Mesendoderm (in vitro differentiated cells): ENCODE data around the gene MAL.

Experiments used
- DNase-seq: peaks from one replicate; pipeline ENCODE4 v3.0.0; 2013
- H2AK5ac ChIP-seq: 2 replicates; pipeline ENCODE4 v1.6.1; 2013; ENCODE audit warnings: low read length, inconsistent platforms
- H2BK120ac ChIP-seq: 2 replicates; pipeline ENCODE4 v1.6.1; 2013; ENCODE audit warnings: low read depth, mild to moderate bottlenecking, low read length, moderate library complexity, mixed read lengths
- H2BK15ac ChIP-seq: replicated peaks from 2 replicates; pipeline ENCODE4 v1.6.1; 2013; ENCODE audit warnings: low read depth, mild to moderate bottlenecking, moderate library complexity
- H2BK5ac ChIP-seq: 2 replicates; pipeline ENCODE4 v1.6.1; 2013; ENCODE audit warnings: low read length, inconsistent platforms
- H3K18ac ChIP-seq: 2 replicates; pipeline ENCODE4 v1.6.1; 2013; ENCODE audit warnings: mild to moderate bottlenecking, low read length, mixed read lengths
- H3K23ac ChIP-seq: one replicate; pipeline ENCODE4 v1.6.1; 2013; ENCODE audit warnings: low read length
- H3K27ac ChIP-seq: 2 replicates; pipeline ENCODE4 v1.5.1; 2013; ENCODE audit warnings: low read depth, mild to moderate bottlenecking, inconsistent platforms, low read length, moderate library complexity
- H3K27me3 ChIP-seq: 2 replicates; pipeline ENCODE4 v1.6.1; 2013; ENCODE audit warnings: low read length, control low read depth, mild to moderate bottlenecking, inconsistent platforms; ENCODE audit not compliant: insufficient read depth, poor library complexity
- H3K36me3 ChIP-seq: 2 replicates; pipeline ENCODE4 v1.6.1; 2013; ENCODE audit warnings: low read length, inconsistent platforms; ENCODE audit not compliant: control insufficient read depth, insufficient read depth
- H3K4ac ChIP-seq: one replicate; pipeline ENCODE4 v1.6.1; 2013; ENCODE audit warnings: low read depth, mild to moderate bottlenecking, low read length, moderate library complexity
- H3K4me1 ChIP-seq: 2 replicates; pipeline ENCODE4 v1.6.1; 2013; ENCODE audit warnings: low read depth, low read length, inconsistent platforms; ENCODE audit not compliant: control insufficient read depth
- H3K4me2 ChIP-seq: 2 replicates; pipeline ENCODE4 v1.6.1; 2013; ENCODE audit warnings: low read length
- H3K4me3 ChIP-seq: 2 replicates; pipeline ENCODE4 v1.5.1; 2013; ENCODE audit warnings: mild to moderate bottlenecking, low read length
- H3K56ac ChIP-seq: one replicate; pipeline ENCODE4 v1.6.1; 2013; ENCODE audit warnings: low read length
- H3K79me1 ChIP-seq: 2 replicates; pipeline ENCODE4 v1.6.1; 2013; ENCODE audit warnings: low read length, inconsistent platforms
- H3K79me2 ChIP-seq: 2 replicates; pipeline ENCODE4 v1.6.1; 2013; ENCODE audit warnings: mild to moderate bottlenecking, low read length; ENCODE audit not compliant: control insufficient read depth, insufficient read depth
- H3K9ac ChIP-seq: 2 replicates; pipeline ENCODE4 v1.6.1; 2013; ENCODE audit warnings: low read length, inconsistent platforms
- H4K5ac ChIP-seq: one replicate; pipeline ENCODE4 v1.6.1; 2013; ENCODE audit warnings: low read length
- H4K8ac ChIP-seq: one replicate; pipeline ENCODE4 v1.6.1; 2013; ENCODE audit warnings: low read depth, mild to moderate bottlenecking, control low read depth, low read length, moderate library complexity
- WGBS: extraction: QIAGEN DNeasy Blood & Tissue Kit; methylation state at CpG from one replicate; pipeline ENCODE4 v1.1.7; 2013; ENCODE audit warnings: low lambda C conversion rate, missing lambda C conversion rate; ENCODE audit not compliant: insufficient coverage; ENCODE audit errors: extremely low coverage; 5-methylcytosine and 5-hydroxymethylcytosine counted together

MAL gene

GRCh38 chr2:95022309-95023221 lies 2.9 kb upstream of the MAL start:
- WGBS: no CpG with 5 or more reads among the region's 15 CpGs
- no peak overlapping the region for H2BK15ac ChIP-seq

GRCh38 chr2:95023222-95023597 lies 2.3 kb upstream of the MAL start:
- Histone ChIP-seq H3K36me3 (no peaks in the 10 kb centered on the region), H2AK5ac (no peak overlapping the region), H3K4me1 (no peaks in the 10 kb centered on the region), H3K79me2 (no peaks in the 10 kb centered on the region), H3K4ac (no peak overlapping the region), H2BK15ac (no peak overlapping the region), H3K4me3 (no peak overlapping the region), H3K27me3 (peaks cover 30% of the 10 kb centered on the region), H3K9ac (no peak overlapping the region), H3K56ac (no peak overlapping the region), H4K5ac (no peak overlapping the region), H2BK120ac (no peak overlapping the region), H3K23ac (no peak overlapping the region), H3K18ac (no peak overlapping the region), H4K8ac (no peak overlapping the region), H3K4me2 (no peak overlapping the region), H3K79me1 (no peaks in the 10 kb centered on the region), H2BK5ac (no peak overlapping the region), H3K27ac (no peak overlapping the region)
- WGBS: no CpG with 5 or more reads among the region's 2 CpGs
- no peak for DNase-seq

More at GRCh38 chr2:95022309-95023221, 2.9 kb upstream of the MAL start:
- Histone ChIP-seq H3K23ac (no peak overlapping the region), H4K8ac (no peak overlapping the region), H2BK5ac (no peak overlapping the region), H3K56ac (no peak overlapping the region), H3K27ac (no peak overlapping the region), H2BK120ac (no peak overlapping the region), H3K27me3 (peaks cover 30% of the 10 kb centered on the region), H4K5ac (no peak overlapping the region), H3K4me3 (no peak overlapping the region), H2AK5ac (no peak overlapping the region), H3K9ac (no peak overlapping the region), H3K79me1 (no peaks in the 10 kb centered on the region), H3K4ac (no peak overlapping the region), H3K79me2 (no peaks in the 10 kb centered on the region), H3K4me1 (no peaks in the 10 kb centered on the region), H3K18ac (no peak overlapping the region), H3K36me3 (no peaks in the 10 kb centered on the region), H3K4me2 (no peak overlapping the region)
- DNase-seq: peak; percentile 74

- Histone ChIP-seq H3K79me1 (no peaks in the 10 kb centered on the region), H3K4me2 (no peak overlapping the region), H3K18ac (no peak overlapping the region), H3K4ac (no peak overlapping the region), H3K27me3 (peaks cover 33% of the 10 kb centered on the region), H3K27ac (no peak overlapping the region), H3K9ac (no peak overlapping the region), H3K36me3 (no peaks in the 10 kb centered on the region), H3K4me1 (no peaks in the 10 kb centered on the region), H3K56ac (no peak overlapping the region), H4K8ac (no peak overlapping the region), H3K79me2 (no peaks in the 10 kb centered on the region), H2BK120ac (no peak overlapping the region), H2AK5ac (no peak overlapping the region), H3K4me3 (no peak overlapping the region), H4K5ac (no peak overlapping the region), H2BK15ac (no peak overlapping the region), H2BK5ac (no peak overlapping the region), H3K23ac (no peak overlapping the region)
- no CpG with 5 or more reads among the region's 11 CpGs for WGBS
- DNase-seq: no peak
Measured at GRCh38 chr2:95024371-95024770, 1.1 kb upstream of the MAL start.

- Histone ChIP-seq H3K56ac (no peak overlapping the region), H4K8ac (no peak overlapping the region), H3K9ac (no peak overlapping the region), H3K23ac (no peak overlapping the region), H3K27ac (no peak overlapping the region), H3K79me1 (no peaks in the 10 kb centered on the region), H3K4ac (no peak overlapping the region), H3K79me2 (no peaks in the 10 kb centered on the region), H3K36me3 (no peaks in the 10 kb centered on the region), H2AK5ac (no peak overlapping the region), H3K4me2 (no peak overlapping the region), H3K27me3 (peaks cover 33% of the 10 kb centered on the region), H3K4me3 (no peak overlapping the region), H2BK15ac (no peak overlapping the region), H2BK5ac (no peak overlapping the region), H3K4me1 (no peaks in the 10 kb centered on the region), H4K5ac (no peak overlapping the region), H3K18ac (no peak overlapping the region), H2BK120ac (no peak overlapping the region)
- no CpG with 5 or more reads among the region's 30 CpGs for WGBS
- DNase-seq: no peak
Measured at GRCh38 chr2:95024960-95025405, 525 bp upstream of the MAL start.

- H3K56ac ChIP-seq: no peak overlapping the region
- H3K79me2 ChIP-seq: no peaks in the 10 kb centered on the region
- H3K4ac ChIP-seq: no peak overlapping the region
- no CpG with 5 or more reads among the region's 47 CpGs for WGBS
- no peak overlapping the region for H4K5ac ChIP-seq
- no peak overlapping the region for H3K23ac ChIP-seq
- no peak overlapping the region for H2AK5ac ChIP-seq
- H3K4me3 ChIP-seq: no peak overlapping the region
- no peak overlapping the region for H3K27ac ChIP-seq
- H3K27me3 ChIP-seq: peaks cover 33% of the 10 kb centered on the region
- no peaks in the 10 kb centered on the region for H3K36me3 ChIP-seq
- no peaks in the 10 kb centered on the region for H3K4me1 ChIP-seq
- no peak overlapping the region for H2BK5ac ChIP-seq
- H4K8ac ChIP-seq: no peak overlapping the region
- H3K9ac ChIP-seq: no peak overlapping the region
- H2BK120ac ChIP-seq: no peak overlapping the region
- no peak overlapping the region for H3K18ac ChIP-seq
- no peak overlapping the region for H3K4me2 ChIP-seq
- no peak overlapping the region for H2BK15ac ChIP-seq
- peak; percentile 46 for DNase-seq
- H3K79me1 ChIP-seq: no peaks in the 10 kb centered on the region
Measured at GRCh38 chr2:95026471-95027368, 1.2 kb downstream of the MAL start.
